Uterus (tissue), 2 donors: ENCODE measurements around the gene RANBP17.

ENCODE experiments used
- POLR2A ChIP-seq, 2 donors: fragments of 450-650 bp; IDR thresholded peaks; one replicate each; pipeline ENCODE4 v1.6.1; 2016; ENCODE audit warnings: antibody characterized with exemption in 2 of 2, mild to moderate bottlenecking in 1 of 2, moderate library complexity in 1 of 2
- TF ChIP-seq, protein P1 (sequence below), 4 experiments: fragments of 200-600 bp in 2 of 4; fragments of 450-650 bp in 2 of 4; sonication (generic) in 2 of 4; IDR thresholded peaks; one replicate each; pipeline ENCODE4 v1.5.1; 2016 to 2019; ENCODE audit warnings: antibody characterized with exemption in 4 of 4, mild to moderate bottlenecking in 2 of 4, moderate library complexity in 1 of 4

DNA sequence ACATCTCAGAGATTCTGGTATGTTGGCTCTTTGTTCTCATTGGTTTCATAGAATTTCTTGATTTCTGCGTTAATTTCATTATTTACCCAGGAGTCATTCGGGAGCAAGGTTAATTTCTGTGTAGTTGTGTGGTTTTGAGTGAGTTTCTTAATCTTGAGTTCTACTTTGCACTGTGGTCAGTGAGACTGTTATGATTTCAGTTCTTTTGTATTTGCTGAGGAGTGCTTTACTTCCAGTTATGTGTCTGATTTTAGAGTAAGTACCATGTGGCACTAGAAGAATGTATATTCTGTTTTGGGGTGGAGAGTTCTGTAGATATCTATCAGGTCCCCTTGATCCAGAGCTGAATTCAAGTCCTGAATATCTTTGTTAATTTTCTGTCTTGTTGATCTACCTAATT lies 12.2 kb downstream of the RANBP17 start:
- TF ChIP-seq, protein P1, sequence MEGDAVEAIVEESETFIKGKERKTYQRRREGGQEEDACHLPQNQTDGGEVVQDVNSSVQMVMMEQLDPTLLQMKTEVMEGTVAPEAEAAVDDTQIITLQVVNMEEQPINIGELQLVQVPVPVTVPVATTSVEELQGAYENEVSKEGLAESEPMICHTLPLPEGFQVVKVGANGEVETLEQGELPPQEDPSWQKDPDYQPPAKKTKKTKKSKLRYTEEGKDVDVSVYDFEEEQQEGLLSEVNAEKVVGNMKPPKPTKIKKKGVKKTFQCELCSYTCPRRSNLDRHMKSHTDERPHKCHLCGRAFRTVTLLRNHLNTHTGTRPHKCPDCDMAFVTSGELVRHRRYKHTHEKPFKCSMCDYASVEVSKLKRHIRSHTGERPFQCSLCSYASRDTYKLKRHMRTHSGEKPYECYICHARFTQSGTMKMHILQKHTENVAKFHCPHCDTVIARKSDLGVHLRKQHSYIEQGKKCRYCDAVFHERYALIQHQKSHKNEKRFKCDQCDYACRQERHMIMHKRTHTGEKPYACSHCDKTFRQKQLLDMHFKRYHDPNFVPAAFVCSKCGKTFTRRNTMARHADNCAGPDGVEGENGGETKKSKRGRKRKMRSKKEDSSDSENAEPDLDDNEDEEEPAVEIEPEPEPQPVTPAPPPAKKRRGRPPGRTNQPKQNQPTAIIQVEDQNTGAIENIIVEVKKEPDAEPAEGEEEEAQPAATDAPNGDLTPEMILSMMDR (IDR thresholded peaks at IDR 0.05), result no peak
- TF ChIP-seq POLR2A (IDR thresholded peaks at IDR 0.05), result no peak
